Activated CD4-positive, alpha-beta T cell treated with anti-CD3 and anti-CD28 coated beads for 1 hour (primary cell): ENCODE measurements around the gene CHST1.

ENCODE experiments used
- DNase-seq: peaks from one replicate; pipeline ENCODE4 v3.0.0-alpha.2; 2020

CHST1 gene

DNA sequence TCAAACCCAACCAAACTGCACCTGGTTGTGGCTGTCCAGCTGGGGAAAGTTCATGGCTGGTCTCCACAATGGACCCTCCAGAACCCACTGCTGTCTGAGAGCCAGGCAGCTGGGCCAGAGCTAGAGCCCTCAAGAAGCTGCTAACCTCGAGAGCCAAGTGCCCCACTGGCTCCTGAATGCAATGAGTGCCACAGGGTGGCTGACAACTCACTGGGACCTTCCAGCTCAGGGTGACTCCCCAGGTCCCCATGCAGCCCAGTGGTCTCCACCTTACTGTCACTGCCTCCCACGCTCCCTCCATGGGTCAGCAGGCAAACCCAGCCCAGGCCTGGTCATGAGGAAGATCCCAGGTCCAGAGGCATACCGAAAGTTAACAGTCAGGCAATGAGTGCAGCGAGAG lies 8.0 kb upstream of the CHST1 start:
- no peak for DNase-seq

DNA sequence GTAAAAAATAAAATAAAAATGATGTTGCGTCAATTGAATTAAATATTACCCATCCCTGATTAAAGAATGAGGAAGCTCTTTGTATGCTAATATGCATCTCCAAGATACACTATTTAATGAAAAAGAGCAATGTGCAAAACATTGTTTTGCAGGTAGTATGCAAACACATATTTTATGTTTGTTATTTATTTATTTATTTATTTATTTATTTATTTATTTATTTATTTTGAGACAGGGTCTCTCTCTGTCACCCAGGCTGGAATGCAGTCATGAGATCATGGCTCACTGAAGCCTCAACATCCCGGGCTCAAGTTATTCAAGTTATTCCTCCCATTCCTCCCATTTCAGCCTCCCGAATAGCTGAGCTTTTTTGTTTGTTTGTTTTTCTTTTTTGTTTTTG lies 7.2 kb upstream of the CHST1 start:
- DNase-seq = no peak

DNA sequence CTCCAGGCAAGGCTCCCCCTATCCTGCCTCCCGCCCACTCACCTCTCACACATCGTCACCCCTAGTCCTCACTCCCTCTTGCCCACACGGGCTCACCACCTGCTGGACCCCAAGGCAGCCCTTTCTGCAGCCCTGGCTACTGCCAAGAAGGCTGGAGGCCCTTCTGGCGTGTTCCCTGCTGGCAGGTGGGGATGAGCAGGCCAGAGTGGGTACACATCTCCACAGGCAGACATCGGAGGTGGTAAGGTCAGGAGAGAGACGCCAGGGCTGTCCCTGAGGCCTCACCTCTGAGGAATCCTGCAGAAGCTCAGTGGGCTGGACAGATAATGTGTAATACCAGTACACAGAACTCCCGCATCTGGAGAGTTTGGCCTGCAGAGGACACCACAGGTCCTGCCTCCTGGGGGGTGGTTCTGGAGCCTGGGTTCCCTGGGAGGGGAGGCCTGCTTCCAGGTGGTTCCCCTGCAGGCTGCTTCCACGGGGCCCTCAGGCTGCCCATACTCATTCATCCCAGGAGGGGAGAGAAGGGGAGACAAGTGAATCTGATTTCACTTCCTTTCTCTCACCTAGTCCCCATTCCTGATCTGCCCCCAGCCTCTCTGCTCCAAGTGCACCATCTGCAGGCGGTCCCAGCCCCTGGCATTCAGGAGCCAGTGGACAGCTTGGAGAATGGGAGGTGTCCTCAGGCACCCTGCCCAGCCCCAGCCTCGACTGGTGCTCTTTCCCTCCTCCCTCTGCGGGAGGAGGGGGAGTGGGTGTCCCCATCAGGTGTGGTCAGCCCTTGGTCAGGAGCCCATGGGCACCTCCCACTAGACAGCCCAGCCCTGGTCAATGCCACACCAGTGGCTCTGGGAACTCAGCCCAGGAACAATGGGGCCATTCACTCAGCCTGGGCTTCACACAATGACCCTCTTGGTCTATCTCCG lies 6.1 kb upstream of the CHST1 start:
- DNase-seq = no peak

DNA sequence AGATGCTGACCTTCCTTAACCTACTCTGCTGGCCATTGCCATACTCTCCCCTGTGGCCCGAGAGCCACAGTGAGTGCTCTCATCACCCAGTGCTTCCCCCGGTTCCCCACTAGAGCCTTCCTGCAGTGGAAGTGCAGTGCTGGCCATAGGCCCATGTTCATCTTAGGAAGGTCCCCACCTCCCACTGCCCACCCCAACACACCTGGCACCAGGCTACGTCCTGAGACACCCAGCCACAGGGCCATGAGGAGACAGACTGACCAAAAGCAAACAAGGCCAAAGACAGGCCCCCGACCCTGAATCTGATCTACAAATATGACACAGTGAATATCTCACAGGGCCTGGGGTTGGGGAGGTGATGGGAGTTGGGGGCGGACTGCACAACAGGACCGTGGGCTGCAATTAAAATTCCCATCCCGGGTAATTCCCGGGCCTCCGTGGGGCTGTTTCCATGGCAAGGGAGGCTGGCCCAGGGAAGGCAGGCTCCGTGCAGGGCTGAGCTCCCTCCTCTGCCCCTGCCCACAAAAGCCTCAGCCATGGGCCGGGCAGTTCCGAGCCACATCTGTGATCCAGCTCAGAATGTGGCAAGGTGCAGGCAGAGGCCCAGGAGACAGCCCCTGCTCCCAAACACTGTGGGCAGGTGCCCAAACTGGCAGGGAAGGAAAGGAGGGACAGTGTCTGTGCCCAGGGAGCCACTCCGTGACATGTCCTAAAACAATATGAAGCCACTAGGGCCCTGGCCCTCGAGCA lies 5.1 kb upstream of the CHST1 start:
- DNase-seq = no peak

DNA sequence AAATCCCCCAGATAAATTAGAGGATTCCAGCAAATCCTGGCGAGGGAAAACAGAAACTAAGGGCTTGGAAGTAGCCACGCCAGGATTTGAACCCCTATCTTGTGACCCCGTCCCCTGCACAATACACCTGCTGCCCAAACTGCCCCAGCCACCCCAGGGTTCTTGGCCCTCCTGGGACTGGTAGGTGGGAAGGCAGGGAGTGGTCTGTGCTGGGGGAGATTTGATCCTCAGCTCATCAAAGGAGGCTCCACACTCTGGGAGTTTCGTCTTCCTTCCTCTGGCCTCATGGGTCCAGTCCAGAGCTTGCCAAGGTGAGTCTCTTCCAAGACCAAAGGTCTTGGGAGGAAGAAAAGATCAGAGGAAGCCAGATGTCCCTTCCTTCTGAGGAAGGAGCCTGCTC lies 4.5 kb upstream of the CHST1 start:
- DNase-seq = no peak

DNA sequence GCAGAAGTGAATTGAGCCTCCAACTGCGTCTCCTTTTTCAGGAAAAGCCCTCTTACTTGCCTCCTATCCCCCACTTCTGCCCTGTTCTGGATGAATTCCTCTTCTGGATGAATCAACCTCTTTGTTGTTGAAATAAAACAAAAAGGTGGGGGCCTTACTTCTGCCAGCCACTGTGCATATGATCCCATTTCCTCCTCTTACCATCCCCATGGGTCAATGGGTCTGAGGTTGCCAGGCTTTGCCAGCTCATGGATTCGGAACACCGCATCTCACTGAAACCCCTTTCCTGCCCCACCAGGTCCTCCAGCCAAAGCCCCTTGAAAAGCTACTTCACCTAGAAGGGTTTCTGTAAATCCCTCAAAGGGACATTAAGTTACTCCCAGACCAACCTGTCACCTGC lies 3.7 kb upstream of the CHST1 start:
- no peak for DNase-seq

DNA sequence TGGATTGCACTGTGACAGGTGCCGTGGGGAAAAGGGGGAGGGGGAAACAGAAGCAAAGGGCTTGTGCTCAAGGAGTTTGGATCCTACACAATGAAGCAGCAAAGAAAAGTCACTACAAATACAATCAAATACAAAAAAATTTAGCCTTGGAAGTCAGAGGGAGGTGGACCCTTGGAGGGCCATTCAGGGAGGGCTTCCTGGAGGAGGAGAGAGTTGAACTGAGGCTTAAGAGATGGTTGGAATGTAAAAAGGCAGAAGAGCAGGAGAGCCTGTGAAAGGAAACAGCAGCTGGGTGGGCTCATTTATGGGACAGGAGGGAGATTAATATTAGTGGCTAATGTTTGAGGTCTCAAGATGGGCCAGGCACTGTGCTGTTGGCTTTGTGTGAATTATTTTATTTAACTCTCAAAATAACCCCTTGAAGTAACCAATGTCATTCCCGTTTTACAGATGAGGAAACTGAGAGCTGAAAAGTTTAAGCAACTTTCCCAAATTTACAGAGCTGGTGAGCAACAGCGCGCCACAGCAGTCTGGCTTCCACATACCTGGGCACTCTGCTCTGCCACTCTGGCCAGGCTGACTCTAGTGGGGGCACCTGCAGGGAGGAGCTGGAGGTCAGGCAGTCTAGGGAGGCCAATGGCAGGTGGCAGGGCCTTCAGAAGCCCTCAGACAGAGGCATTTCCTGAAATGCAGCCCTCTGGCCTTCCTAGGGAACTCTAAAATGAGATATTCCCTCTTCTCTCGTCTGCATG lies 2.7 kb upstream of the CHST1 start:
- DNase-seq = no peak

DNA sequence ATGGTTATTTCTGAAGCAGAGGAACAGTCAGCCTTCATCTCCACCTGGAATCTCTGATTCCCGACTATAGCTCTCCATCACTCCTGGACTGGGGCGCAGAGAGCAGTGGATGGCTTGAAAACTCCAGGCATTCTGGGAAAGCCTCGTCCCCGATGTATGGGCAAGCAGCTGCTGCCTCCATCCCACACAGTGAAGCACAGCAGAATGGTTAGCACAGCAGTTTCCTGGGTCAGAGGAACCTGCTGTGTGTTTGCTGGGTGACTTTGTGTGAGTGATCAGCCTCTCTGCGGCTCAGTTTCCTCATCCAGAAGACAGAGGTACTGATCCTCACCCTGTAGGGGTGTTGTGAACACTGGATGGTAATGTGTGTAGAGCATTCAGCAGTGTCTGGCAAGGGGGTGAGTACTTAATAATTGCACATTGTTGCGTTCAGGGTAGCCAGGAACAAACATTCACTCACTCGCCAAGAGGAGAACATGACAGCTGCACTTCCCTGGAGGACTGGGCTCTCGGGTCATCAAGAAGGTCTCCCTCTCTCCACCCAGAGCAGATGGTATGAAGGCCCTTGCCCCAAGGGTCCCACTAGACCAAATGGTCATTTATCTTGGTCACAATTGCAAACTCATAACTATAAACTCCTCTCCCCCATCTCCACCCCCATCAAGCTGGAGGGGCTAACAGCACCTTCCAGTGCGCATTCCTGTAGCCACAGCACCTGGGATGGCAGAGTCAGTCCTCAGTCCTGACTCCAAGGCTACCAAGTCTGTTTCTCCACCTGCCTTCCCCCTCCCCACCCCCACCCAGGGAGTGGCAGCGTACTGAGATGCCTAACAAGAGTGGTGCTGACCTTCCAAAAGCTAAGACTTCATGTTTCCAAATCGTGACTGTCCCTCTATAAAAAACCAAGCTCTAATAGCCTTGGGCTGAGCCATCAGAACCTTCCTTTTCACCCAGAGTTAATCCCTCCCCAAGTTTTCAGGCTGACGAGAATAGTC lies 1.5 kb upstream of the CHST1 start:
- DNase-seq = no peak

DNA sequence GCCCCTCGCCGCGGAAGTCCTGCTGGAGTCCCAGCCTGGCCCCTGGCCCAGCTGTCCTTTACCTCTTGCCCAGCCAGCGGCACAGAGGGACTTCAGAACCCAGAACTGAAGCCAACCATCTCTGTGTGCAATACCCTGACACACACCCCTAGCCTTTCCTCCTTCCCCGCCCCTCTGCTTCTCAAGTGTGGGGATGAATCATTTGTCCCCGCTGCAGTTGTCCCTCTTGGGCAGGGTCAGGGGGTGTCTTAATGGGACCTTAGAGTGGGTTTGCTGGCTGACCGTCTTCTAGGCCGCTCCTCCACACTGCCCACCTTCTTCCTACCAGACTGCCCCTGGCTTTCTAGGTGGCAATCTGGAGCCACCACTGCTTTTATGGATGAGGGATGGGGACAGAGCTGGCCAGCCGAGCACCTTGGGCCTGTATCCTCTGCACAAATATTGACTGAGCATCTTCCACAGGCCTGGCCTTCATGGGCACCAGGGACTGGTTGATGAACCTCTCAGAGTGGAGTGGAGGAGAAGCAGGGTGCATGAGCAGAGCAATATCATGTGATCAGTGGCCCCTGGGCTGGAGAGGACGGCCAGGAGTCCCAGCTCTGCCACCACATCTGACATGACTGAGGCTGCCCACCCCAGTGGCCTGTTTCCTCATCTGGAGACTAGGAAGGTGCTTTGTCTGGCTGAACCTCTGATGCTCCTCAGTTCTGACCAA lies 668 bp upstream of the CHST1 start:
- no peak for DNase-seq

DNA sequence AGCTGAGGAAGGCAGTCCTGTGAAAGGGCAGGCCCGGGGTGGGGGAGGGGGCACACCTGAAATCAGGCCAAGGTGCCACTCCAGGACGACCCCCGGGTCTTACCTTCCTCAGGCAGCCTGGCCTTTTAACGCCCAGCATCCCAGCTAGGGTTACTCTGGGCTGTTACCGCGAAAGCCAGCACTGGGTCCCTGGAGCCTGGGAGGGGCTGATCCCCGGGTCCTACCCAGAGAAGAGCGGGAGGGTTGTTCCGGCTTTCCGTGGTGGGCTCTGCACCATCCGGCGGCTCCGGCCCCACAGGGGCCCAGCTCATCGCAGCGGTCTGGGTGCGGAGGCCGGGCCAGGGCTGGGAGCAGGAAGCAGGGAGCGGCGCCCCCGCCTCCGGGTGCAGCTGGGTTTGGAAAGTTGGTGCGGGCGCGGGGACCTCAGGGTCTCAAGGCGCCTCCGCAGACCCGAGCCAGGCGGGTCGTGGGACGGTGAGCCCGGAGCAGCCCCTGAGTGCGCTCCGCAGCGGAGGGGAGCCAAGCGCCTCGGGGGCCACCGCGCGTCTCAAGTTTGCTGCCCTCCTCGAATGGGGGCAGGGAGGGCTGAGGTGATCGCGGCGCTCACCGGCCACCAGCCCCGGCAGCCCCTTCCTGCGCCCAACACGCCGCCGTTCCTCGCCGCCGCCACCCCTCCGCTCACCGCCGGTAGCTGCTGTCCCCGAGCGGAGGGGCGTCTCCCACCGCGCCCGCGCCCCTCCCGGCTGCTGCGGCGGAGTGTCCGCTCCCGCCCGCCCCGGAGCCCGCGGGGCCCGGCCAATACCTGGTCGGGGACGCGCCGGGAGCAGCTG lies 831 bp downstream of the CHST1 start:
- DNase-seq = no peak

DNA sequence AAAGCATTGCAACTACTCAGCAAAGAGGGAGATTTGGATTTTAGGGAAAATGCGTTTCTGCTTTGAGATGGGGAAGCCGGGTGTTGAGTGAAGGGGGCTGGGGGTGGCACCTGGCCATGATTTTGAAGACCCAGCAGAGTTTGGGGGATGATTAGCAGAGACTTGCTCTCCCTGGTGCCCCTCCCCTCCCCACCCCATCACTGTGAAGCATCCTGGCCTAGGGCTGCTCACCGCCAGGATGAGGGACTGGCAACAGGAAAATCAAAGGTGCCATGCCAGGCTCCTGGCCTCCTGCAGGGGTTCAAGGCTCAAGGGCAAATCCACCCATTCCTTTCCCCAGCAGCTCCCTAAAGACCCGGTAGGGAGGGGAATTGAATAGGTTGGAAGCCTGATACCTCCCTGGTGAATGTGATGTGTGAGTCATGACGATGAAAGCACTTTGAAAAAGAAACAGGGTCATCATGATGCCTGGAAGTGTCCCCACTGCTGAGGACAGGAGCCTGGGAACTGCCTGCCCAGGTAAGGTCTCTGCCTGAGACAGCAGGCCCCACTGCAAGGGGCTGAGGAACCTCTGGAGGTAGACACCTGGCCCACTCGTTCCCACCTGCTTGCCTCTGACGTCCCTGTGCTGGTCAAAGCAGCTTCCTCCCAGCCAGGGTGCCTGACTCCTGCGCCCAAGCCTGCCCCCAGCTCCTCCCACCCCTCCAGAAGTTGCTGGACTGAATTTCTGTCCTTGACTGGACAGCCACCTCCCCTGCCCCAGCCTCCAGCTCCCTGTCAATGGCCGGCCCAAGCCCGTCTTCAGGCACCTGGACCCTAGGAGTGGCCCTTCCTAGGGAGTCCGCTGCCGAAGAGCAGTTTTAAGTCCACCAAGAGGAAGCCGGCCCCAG lies 1.7 kb downstream of the CHST1 start:
- DNase-seq = no peak

DNA sequence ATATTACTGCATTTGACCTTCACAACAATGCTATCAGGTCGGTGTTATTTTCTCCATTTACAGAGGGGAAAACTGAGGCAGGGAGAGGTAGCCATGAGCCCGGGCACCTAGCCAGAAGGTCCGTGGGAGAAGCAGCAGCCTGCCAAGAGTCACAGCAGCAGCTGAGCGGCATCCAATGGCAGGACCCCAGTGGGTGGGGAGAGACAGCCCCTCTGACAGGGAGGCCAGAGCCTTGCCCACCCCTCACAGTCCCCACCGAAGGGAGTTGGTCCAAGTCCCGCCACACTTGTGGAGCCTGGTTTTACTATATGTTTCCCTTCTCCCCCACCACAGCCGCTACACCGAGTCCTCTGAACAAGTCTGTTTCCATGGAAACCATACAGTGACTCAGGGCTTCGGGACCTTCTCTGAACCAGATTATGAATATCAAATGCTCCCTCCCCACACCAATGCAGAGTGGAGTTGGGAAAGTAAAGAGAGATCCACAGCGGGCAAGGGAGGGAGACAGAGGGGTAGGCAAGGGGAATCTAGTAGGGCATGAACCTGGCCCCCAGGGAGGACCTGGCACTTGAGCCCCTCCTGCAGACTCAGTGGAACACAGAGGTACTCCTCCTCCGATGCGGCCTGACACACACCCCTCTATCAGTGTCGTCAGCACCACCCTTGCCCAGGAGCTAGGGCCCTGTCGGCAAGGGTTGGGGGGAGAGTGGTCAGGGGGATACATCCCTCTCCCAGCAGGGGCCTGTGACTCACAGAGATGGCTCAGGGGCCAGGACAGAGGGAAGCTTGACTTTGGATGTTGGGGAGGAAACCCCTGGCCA lies 2.5 kb downstream of the CHST1 start:
- no peak for DNase-seq

DNA sequence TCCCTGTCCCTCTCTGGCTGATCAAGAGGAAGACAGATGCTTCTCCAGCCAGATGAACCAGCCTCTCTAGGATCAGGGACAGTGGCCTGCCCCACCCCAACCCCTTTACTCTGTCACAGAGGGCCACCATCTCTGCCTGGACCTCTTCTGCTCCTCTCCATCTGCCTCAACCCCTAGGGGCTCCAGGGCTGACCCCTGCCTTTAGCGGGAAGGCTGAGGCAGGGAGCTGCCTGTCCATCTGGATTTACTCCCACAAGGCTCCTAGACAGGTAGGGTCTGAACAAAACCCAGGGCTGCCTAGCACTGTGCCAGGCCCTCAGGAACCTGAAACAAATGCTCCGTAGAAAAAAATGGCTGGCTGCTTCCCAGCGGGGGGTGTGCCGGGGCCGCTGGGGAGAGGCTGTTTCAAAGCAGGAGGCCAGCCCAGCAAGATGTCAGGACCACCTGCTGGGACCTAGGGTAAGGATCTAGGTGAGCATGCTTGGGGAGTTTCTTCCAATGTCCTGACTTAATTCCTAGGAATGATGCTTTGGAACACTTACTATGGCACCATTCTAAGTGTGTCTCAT lies 3.2 kb downstream of the CHST1 start:
- no peak for DNase-seq

DNA sequence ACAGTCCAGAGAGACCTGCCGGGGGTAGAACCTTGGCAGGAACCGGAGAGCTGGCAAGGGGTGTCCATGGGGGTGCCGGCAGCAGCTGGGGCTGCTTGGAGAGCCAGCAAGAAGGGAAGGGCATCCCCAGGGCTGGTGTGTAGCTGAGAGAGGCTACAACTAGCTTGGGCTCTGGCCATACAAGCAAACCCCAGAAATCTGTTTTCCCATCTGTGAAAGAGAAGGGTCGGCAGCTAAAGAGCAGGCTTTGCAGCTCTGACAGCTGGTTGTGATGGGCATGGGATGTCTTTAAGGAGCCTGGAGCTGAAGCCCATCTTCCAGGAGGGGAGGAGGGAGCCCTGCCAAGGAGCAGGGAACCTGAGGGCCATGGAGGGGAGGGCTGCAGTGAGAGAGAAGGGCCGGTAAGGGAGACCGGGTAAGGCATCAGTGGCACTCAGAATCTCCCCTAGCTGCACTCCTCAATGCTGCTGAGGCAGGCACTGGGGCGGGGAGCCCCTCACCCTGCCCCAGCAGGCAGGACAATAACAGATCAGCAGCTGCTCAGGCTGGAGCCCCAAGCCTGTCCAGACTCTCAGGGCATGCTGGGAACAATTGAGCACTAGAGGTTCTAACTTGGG lies 3.9 kb downstream of the CHST1 start:
- no peak for DNase-seq

DNA sequence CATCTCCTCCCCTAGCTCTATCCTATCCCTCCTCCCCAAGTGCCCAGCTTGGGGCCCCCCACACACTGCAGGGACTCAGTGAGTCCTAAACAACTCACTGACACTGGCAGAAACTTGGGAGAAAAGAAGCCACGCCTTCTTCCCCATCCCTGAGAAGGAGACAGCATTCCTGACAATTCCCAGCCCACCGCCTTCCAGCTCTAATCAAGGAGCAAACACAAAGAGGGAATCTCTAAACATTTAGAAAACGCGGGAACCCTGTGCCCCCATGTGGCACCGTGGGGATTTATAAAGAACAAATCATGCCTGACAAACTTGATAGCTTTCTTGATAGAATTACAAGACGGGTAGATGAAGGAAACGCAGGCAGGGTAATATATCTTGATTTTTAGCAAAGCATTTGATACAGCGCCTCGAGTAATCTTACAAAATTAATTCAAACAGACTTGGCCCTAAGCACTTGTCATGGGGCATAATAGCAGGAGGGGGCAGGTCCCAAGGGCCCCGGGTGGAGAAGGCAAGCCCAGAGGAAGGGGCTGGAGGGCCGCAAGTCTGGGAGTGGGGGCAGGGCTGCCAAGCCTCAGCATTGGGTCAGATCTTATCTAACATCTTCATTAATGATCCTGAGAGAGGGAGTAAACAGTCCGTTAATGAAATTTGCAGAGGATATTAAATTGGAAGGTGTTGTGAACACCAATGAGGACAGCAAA lies 4.5 kb downstream of the CHST1 start:
- DNase-seq = no peak

DNA sequence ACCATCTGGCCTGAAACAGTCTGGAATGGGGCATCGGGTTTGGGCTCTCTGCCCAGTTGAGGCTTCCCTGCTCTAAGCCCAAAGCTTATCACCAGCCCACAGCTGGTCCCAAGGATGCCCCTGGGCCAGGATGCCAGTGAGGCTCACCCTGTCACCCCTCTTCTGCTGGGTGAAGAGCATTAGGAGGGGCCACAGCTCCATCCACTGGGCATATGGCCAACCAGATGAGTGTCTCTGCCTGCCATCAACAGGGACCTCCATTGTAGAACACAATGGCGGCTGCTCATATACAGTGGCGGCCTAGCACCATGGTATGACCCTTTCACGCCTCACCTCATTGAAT lies 5.6 kb downstream of the CHST1 start:
- no peak for DNase-seq
